Activated T-cell treated with anti-CD3 and anti-CD28 coated beads, Interleukin-2, amount 50 U/mL, for 48 hours (primary cell): Measurements from ENCODE around the gene RSPRY1.
"Not testable (repeated sequence)": the region's sequence is repeated elsewhere in the genome, so short reads cannot be mapped to it uniquely, and the experiment has no call there.

Experiments used
- DNase-seq, 2 experiments: peaks; one replicate each; pipeline ENCODE4 v3.0.0-alpha.2; 2020

The RSPRY1 gene

DNA sequence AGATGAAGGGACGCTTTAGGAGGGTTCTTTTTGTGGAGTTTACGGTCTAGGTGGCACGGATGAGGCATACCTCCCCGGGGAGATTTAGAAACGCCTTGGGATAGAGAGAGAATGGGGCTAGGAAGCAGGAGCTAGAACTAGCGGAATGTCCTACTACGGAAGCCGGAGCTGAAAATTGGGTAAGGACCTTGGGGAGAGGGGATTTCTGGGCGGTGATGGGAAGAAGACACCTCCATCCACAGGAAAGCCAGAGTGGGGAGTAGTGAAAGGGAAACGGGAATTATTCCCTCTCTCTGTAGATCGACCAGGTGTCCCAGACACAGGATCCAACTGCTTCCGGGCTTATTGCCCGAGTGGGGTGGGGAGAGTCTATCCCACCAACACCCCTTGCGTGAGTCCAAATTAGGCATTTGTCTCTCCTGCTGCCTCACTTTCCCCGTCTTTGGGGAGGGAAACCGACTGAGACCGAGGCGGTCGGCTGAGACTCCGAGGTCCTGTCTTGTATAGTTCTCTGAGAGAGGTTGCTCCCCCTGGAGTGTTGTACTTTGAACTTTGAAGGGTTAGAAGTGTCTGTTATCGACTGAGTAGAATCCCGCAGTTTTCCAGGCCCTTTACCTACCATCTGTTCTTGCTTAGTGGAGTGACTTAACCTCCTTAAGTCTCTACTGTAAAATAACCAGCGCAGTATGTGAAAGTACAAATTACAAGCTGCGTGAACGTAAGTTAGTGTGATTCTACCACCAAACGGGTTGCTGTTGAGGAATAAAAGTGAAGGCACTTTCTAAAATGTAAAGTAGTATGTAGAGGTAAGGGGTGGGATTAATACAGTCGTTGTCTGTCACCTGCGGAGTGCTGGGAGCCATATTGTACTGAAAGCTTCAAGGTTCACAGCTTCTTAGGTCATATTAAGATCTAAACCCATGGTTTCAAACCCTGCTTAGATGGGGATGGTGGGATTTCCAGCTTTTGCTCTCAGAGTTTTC, 1.0 kb downstream of the RSPRY1 start:
- peak; percentile 34 to 44 for DNase-seq

DNA sequence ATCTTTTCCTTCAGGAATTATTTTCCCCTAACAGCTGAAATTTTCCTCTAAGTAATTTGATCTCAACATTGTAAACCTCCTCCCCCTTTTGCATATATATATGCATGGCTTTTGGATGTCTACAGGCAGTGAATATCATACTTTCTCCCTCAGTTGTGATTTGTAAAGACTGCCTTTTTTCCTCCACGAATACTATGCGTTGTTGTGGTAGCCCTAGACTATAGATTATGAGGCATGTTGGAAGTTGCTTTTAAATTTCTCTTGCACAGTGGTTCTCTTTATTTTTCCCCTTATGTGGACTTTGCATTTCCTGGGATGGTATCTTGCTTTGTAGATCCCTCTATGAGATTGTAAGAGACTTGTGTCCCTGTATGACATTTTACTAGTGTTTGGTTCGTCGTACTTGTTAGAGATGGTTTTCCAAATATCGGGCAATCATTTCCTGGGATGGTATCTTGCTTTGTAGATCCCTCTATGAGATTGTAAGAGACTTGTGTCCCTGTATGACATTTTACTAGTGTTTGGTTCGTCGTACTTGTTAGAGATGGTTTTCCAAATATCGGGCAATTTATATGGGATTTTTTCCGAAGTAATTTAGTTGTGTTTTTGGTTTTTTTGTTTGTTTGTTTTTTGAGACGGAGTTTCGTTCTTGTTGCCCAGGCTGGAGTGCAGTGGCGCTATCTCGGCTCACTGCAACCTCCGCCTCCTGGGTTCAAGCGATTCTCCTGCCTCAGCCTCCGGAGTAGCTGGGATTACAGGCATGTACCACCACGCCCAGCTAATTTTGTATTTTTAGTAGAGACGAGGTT, 2.0 kb downstream of the RSPRY1 start:
- DNase-seq: not testable (repeated sequence)

DNA sequence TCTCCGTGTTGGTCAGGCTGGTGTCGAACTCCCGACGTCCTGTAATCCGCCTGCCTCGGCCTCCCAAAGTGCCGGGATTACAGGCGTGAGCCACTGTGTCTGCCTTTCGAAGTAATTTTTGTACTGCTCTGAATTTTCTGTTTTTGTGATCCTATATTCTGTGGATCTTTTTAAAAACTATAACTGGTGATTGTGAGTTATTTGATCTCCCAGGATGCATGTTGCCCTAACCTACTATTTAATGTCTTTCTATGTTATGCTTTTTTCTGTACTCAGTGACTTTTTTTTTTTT, 2.5 kb downstream of the RSPRY1 start:
- no peak for DNase-seq

DNA sequence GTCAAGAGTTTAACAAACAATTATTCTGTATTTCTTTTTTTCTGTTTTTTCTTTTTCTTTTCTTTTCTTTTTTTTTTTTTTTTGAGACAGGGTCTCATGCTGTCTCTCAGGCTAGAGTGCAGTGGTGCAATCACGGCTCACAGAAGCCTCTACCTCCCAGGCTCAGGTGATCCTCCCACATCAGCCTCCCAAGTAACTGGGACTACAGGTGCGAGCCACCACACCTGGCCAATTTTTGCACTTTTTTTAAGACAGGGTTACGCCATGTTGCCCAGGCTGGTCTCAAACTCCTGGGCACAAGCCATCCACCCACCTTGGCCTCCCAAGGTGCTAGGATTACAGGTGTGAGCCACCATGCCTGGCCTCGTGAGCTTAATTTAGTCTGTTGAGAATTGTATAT, 3.4 kb downstream of the RSPRY1 start:
- DNase-seq: not testable (repeated sequence)

DNA sequence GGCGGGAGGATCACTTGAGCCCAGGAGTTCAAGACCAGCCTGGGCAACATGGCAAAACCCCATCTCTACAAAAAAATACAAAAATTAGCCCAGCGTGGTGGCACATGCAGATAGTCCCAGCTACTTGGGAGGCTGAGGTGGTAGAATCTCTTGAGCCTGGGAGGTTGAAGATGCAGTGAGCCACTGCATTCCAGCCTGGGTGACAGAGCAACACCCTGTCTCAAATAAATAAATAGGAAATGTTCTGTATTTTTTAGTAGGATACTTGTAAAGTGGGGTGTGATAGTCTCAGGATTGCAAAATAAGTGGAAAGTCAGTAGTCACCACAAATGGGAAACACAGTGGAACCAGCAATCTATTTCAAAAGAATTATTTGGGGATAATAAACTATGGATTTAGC, 4.0 kb downstream of the RSPRY1 start:
- no peak for DNase-seq

DNA sequence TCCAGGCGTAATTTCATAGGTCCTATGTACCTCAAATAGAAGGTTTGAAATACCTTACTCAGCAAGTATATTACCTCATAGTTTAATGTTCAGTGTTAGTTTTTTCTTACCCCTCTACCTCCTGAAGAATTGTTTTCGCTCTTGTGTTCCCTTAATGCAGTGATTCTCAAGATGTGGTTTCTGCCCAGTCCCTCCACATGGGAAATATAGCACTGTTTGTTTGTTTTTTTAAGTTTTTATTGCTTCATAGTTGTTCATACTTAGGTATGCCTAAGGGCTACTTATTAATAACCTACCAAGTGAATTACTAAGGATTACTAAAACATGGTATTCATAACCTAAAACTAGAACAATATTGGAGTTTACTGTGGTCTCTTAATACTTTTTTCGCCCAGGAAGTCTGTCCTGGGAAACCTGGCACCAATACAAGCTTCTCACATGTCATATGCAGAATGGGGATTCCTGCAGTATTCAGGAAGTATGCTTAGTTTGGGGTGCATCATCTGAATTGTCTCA, 5.0 kb downstream of the RSPRY1 start:
- DNase-seq: no peak

DNA sequence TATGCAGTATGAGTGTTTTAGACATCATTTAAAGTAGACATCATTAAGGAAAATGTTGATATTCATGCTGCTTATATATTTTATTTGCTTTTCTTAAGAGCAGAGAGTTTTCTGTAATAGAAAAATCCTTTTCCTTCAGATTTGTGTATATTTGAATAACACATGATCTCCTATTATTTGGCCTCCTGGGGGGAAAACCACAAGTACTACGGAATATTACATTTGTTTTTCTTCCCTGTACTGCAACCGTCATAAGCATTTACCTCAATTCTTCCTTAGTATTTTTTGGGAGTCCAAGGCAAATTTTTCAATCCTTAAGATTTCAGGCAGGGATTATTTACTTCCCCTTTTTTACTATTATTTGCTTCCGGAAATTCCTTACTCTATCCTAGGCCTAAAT, 6.0 kb downstream of the RSPRY1 start:
- no peak for DNase-seq

DNA sequence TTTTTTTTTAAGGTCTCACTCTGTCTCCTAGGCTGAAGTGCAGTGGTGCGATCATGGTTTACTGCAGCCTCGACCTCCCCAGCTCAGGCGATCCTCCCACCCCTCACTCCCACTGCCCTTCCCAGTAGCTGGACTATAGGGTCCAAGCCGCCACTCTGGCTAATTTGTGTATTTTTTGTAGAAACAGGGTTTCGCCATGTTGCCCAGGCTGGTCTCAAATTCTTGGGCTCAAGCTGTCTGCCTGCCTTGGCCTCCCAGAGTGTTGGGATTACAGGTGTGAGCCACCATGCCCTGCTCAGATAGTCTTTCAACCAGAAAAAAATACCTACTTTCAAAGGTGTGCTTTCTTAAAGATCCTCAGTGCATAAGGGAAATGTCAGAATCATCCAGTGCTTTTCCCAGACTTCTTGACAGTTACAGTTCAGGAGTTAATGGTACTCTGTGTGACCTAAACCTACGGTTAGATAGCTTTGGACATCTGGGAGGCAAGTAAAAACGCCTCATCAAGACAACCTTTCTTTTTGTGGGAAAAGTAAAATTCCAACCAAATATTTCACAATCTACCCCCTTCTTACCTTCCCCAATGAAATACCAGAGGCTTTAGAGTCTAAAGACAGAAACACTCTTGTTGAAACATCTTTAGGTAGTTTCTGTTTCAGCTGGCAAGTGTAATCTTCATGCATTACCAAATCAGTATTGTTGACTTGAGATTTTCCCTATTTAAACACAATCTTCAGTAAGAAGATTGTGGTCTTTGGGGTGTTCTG, 6.8 kb downstream of the RSPRY1 start:
- DNase-seq: no peak

DNA sequence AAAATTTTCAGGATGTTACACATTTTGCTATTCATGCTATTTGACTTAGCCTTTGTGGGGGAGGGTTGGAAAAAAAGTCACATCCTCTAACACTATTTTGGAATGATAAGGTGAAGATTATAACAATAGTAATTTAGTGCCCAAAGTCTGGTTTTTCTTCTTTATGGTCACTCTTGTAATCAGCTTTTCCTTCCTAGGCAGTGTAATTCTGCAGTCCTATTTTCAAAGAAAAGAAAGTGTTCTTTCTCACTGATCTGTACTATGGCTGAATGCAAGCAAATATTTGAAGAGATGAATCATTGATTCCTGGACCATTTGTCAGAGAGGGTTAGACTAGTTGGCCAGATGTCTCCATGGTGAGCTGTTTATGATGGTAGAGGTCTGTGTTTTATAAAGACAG, 8.4 kb downstream of the RSPRY1 start:
- no peak for DNase-seq

DNA sequence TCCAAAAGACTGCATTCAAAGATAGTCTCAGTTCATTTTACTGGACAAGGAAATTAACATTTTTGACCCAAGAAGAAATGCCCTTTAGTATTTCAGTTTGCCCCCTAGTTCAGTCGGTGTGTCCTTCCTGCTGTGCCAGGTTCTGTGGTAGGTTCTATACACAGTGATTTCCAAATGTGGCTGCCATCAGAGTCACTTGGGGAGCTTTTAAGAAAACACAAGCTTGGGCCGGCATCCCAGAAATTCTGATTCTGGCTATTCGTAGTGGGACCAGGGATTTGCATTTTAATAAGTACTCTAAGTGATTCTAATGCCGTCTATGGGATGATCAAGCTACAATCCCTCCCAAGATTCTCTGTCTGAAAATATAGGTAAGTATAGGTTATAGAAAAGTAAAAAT, 10.2 kb downstream of the RSPRY1 start:
- DNase-seq: no peak

DNA sequence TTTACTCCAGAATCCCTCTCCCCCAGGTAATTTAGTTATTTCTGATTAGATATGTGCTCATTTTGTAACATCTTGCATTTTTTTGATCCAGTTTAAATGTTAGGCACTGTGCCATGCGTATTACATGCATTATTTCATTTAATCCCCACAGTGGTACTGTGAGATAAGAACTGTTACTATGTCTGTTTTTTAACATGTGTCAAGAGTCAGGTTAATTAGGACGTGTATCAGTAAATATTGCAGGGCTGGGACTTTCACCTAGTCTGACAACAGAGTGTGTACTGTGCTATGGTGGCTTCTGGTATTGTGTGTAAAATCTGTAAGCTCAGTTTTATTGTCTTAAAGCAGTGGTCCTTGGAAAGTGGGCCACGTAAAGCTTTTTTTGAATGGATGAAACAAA, 10.6 kb downstream of the RSPRY1 start:
- no peak for DNase-seq

DNA sequence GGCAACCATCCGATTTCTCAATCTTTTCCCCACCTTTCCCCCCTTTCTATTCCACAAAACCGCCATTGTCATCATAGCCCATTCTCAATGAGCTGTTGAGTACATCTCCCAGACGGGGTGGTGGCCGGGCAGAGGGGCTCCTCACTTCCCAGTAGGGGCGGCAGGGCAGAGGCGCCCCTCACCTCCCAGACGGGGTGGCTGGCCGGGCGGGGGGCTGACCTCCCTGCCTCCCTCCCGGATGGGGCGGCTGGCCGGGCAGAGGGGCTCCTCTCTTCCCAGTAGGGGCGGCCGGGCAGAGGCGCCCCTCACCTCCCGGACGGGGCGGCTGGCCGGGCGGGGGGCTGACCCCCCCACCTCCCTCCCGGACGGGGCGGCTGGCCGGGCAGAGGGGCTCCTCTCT, 14.2 kb downstream of the RSPRY1 start:
- DNase-seq: not testable (repeated sequence)

DNA sequence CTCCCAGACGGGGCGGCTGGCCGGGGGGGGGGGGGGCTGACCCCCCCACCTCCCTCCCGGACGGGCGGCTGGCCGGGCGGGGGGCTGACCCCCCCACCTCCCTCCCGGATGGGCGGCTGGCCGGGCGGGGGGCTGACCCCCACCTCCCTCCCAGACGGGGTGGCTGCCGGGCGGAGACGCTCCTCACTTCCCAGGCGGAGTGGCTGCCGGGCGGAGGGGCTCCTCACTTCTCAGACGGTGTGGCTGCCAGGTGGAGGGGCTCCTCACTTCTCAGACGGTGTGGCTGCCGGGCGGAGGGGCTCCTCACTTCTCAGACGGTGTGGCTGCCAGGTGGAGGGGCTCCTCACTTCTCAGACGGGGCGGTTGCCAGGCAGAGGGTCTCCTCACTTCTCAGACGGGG, 14.8 kb downstream of the RSPRY1 start:
- not testable (repeated sequence) for DNase-seq

DNA sequence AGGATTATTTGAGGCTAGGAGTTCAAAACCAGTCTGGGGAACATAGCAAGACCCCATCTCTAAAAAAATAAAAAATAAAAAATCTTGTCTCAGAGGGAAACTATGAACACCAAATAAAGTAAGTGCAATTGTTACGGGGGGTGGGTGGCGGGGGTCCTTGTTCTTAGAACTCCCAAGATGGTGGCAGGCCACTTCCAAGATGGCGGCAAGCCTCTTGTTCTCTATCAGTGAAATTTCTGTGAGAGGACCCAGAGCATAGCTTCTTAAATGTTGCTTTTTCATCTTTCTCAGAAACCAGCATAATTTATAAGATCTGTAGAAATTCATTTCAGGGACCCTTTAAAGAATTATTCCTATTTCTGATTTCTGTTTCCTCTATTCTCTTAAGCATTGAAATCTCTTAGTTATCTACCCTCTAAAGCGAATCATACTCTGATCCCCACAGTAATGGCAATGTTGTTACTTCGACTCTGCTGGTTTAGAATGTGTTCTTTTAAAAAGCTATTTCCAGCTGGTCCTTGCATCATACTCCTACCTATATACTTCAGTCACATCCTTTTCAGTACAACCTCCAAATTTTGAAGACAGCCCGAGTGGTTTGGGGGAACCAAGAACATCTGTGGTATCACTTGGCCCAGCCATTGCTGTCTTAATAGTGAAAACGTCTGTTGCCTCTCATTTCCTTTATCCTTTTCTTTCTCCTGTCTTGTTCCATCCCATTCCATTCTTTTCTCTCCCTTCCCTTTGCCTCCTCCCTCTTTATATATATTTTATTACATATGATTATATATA, 16.2 kb downstream of the RSPRY1 start:
- no peak for DNase-seq

DNA sequence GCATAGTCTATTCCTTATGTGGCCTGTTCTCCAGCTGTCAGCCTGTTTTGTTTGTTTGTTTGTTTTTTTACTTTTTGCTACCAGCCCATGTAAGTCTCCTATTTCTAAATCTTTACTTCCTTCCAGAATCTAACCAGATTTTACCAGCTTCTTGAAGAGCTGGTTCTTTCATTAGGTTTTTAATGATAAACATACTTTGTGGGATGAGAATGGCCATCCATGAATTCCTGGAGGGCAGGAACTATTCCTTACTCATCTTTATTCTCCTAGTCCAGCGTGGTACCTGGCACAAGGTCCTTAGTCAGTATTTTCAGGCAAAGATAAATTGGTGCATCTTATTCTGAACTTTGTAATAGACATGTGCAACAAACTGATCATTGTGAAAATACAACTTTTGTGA, 17.3 kb downstream of the RSPRY1 start:
- no peak for DNase-seq

DNA sequence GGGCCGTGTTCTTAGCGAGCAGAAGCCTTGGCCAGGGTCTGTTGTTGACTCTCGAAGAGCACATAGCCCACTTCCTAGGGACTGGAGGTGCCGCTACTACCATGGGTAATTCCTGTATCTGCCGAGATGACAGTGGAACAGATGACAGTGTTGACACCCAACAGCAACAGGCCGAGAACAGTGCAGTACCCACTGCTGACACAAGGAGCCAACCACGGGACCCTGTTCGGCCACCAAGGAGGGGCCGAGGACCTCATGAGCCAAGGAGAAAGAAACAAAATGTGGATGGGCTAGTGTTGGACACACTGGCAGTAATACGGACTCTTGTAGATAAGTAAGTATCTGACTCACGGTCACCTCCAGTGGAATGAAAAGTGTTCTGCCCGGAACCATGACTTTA, 18.5 kb downstream of the RSPRY1 start:
- DNase-seq: no peak

DNA sequence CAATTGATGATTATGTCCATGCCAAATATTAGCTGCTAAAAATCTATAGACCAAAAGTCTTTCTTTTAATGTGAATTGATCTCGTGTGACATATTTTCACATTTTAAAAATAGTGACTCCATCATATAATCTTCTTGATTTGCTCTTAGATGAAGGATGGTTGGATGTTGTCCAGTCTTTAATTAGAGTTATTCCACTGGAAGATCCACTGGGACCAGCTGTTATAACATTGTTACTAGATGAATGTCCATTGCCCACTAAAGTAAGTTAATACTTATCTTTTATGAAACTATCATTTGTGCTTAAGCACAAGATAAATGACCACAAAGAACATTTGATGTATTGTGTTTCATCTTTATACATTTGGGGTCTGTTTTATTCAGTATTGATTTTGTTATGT, 22.8 kb downstream of the RSPRY1 start:
- no peak for DNase-seq

DNA sequence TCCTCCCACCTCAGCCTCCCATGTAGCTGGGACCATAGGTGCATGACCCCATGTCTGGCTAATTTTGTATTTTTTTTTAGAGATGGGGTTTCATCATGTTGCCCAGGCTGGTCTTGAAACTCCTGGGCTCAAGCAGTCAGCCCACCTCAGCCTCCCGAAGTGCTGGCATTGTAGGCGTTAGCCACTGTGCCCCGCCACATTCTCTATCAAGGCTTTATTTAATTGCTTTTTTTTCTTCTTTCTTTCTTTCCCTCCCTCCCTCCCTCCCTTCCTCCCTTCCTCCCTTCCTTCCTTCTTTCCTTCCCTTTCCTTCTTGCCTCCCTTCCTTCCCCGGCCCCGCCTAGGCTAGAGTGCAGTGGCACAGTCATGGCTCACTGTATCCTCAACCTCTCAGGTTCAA, 23.7 kb downstream of the RSPRY1 start:
- no peak for DNase-seq

DNA sequence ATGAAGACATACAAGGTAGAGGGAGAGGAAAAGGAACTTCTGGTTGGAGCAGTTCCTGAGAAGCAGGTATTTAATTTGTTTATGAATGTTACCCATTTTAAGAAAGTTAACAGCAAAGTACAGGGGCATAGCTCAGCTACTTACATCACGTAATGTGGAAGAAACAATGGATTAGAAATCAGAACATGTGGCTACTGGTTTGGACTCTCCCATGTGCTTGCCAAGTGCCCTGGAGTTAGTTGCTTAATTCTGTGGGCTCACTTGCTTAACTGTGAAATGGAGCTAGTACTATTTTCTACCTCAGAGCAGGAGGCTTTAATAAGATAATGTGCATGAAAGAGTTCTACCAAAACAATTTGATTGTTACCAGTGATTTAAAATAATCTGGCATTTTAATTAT, 27.3 kb downstream of the RSPRY1 start:
- no peak for DNase-seq

DNA sequence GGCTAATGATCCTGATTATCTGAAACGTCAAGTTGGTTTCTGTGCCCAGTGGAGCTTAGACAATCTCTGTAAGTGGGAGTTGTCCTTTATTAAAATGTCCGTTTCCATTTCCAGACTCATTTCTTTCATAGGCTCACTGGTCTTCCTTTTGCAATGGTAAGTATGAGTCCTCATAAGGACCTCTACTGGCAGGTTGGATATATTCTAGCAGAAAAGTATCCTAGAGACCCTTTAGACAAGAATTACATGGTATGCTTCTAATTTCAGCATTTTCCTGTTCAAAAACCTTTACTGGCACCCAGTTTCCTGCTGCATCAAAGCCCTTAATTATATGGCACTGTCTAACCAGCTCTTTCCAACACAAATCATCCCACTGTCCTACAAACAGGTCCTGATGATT, 30.8 kb downstream of the RSPRY1 start:
- no peak for DNase-seq

DNA sequence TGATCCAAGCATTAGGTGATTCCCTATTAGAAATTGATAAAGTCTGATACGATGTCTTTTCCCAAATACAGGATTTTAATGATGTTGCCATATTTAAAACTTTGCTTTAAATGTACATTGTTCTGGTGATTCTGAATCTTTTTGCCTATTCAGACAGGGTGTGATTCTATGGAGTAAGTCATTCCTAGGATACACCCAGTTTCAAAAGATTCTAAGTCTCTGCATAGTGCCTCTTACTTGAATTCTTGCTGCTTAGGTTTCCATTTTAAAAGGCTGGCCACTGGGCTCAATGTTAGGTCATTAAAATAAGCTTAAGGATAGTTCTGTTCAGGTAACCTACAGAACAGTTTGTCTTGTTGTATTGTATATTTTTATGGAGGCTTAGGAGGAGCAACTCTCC, 36.9 kb downstream of the RSPRY1 start:
- no peak for DNase-seq

DNA sequence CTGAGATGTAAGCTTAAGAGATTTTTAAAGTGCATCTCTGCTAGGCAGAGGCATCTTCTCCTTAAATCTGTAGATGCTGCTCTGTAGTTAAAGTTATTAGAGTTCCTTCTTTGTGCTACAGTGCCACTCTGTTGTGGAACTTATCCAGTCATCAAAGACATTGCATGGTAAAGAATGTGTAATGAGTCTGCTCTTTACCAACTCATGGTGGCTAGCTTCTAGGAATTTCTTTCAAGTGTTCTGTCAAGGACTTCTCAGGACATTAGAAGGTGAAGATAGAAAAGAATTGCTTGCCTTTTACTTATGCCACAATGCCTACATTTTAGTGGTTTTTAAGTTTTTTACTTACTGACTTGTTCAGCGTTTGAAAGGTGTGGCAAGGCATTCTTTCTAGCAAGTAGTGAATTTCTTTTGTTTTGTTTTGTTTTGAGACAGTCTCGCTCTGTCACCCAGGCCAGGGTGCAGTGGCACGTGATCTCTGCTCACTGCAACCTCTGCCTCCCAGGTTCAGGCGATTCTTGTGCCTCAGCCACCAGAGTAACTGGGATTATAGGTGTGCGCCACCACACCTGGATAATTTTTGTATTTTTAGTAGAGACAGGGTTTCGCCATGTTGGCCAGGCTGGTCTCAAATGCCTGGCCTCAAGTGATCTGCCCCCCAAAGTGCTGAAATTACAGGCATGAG, 38.7 kb downstream of the RSPRY1 start:
- no peak for DNase-seq
